ENCODE data around the gene NXF1. TPM values are rescaled to one million over a fixed set of nuclear protein-coding genes. Genes with fewer than 3 reads are reported as not detected.

The NXF1 gene
- total and polyA plus RNA-seq, 2 of the 13 experiments (the other 11 are each of a cell fraction or from before 2014, with no cell fraction given): 30.4 to 30.9 TPM

- Histone ChIP-seq H3K27me3 (ENCODE audit: control insufficient read depth in 1 of 2, insufficient read depth in 2 of 2, low read length in 2 of 2) (no peaks in the 10 kb centered on the region), H3K27ac (ENCODE audit: extremely low read length, insufficient read depth, low read length) (peak within 1 kb of the TSS; percentile 75), H4K20me1 (ENCODE audit: insufficient read depth, low read length) (no peaks in the 10 kb centered on the region), H2AFZ (ENCODE audit: low read length) (peak within 1 kb of the TSS; percentile 67), H3K9ac (ENCODE audit: insufficient read depth, low read depth, low read length) (peak within 1 kb of the TSS; percentile 79), H3K79me2 (ENCODE audit: insufficient read depth, low read length) (no peaks in the 10 kb centered on the region), H3K9me3 (ENCODE audit: low read length) (no peaks in the 10 kb centered on the region), H3K36me3 (replicated peaks in 1 of 2; ENCODE audit: control insufficient read depth in 1 of 2, insufficient read depth in 2 of 2, low read length in 2 of 2) (peaks cover 6 to 8% of the 10 kb centered on the region in 2 experiments; a peak in 3 of 5 replicates), H3K4me1 (ENCODE audit: insufficient read depth, low read length) (peaks cover 35% of the 10 kb centered on the region), H3K4me2 (ENCODE audit: low read depth, low read length) (peak within 1 kb of the TSS; percentile 82), H3K4me3 (replicated peaks in 1 of 3; ENCODE audit: insufficient read depth in 1 of 3, low read depth in 2 of 3, low read length in 3 of 3) (peak within 1 kb of the TSS; percentile 55 to 86 (median 81))
- ATAC-seq: peak; percentile 96
- WGBS (ENCODE audit: low lambda C conversion rate): under 1% methylated on average over 40 of the region's 47 CpGs
- in situ Hi-C loops (cut with HindIII; ENCODE audit: extremely low pct_ligation_motif_present, low pct_unique_long_range_greater_than_20kb) (no loop called here), intact Hi-C loops (cut with micrococcal nuclease; ENCODE audit: unreplicated experiment) (no loop called here)
- ChIA-PET CTCF (ENCODE audit: low intra/inter-chr PET ratio, low total read pairs) (no interaction called here), POLR2A (interaction anchor here (0.5 to 4.4 kb wide), 44 partner anchors 9 to 248 kb away, joined by 3 to 129 read pairs (median 6); partner anchors contain the start of genes AHNAK, B3GAT3, C11orf98 and CSKMT)
- BruUV-seq (replicated peaks): no TSS peak
- DNase-seq (ENCODE audit: low spot score): peak; percentile 99
- FAIRE-seq: peak; percentile 100
- TF ChIP-seq XRCC5 (optimal IDR thresholded peaks at IDR 0.05; ENCODE audit: low read length) (peak; percentile 64), ZMYM3 (CRISPR knock-in tag; IDR thresholded peaks at IDR 0.05) (peak; percentile 74; the same call in 1 of the 2 replicates), SMAD9 (CRISPR knock-in tag; IDR thresholded peaks at IDR 0.05) (peak; percentile 70; the same call in 1 of the 2 replicates), CBX5 (CRISPR knock-in tag; IDR thresholded peaks at IDR 0.05; ENCODE audit: borderline replicate concordance) (no peak; the same call in 1 of the 2 replicates), ZBTB20 (CRISPR knock-in tag; IDR thresholded peaks at IDR 0.05; ENCODE audit: borderline replicate concordance, low read depth) (peak; percentile 44; the same call in 1 of the 2 replicates), ZNF335 (CRISPR knock-in tag; IDR thresholded peaks at IDR 0.05) (no peak; the same call in 1 of the 2 replicates), HMGXB3 (CRISPR knock-in tag; IDR thresholded peaks at IDR 0.05; ENCODE audit: borderline replicate concordance) (0 out of 2 replicates have a peak, but pooled peaks have one; percentile 38), ETV5 (CRISPR knock-in tag; IDR thresholded peaks at IDR 0.05; ENCODE audit: borderline replicate concordance) (peak; percentile 11; the same call in 1 of the 2 replicates), ZNF501 (CRISPR knock-in tag; IDR thresholded peaks at IDR 0.05) (peak; percentile 74), PHF20 (CRISPR knock-in tag; IDR thresholded peaks at IDR 0.05) (peak; percentile 83), ZSCAN9 (CRISPR knock-in tag; IDR thresholded peaks at IDR 0.05; ENCODE audit: borderline replicate concordance) (0 out of 2 replicates have a peak, but pooled peaks have one; percentile 19), ZFX (CRISPR knock-in tag; IDR thresholded peaks at IDR 0.05; ENCODE audit: low read depth) (peak; percentile 55; the same call in 1 of the 2 replicates), ZMAT3 (CRISPR knock-in tag; conservative IDR thresholded peaks at IDR 0.05) (no peak), KAT8 (CRISPR knock-in tag; IDR thresholded peaks at IDR 0.05) (peak; percentile 80), ERF (CRISPR knock-in tag; IDR thresholded peaks at IDR 0.05) (peak; percentile 13), ZNF841 (CRISPR knock-in tag; IDR thresholded peaks at IDR 0.05; ENCODE audit: borderline replicate concordance) (no peak), ZFP91 (CRISPR knock-in tag; IDR thresholded peaks at IDR 0.05; ENCODE audit: borderline replicate concordance) (peak; percentile 67; the same call in 1 of the 2 replicates), KDM2A (CRISPR knock-in tag; IDR thresholded peaks at IDR 0.05; ENCODE audit: borderline replicate concordance, low read depth) (peak; percentile 34; the same call in 1 of the 2 replicates)
Observed at GRCh38 chr11:62753736-62754603, 51.3 kb downstream of the NXF1 start, which contains the start of gene ZBTB3. ZBTB3 (minus strand) TSS chr11:62754160; CDS start chr11:62753664, 496 bp downstream.
